Transverse colon (tissue), 4 donors: ENCODE results near the gene PCDHGB4.

ENCODE experiments used
- CTCF ChIP-seq, 5 experiments: fragments of 200-600 bp in 3 of 5; fragments of 450-650 bp in 2 of 5; sonication (generic) in 3 of 5; IDR thresholded peaks; 1 replicate in 2 of 5; 2 replicates in 3 of 5; pipeline ENCODE4 v1.5.1; 2016 to 2017; ENCODE audit warnings: antibody characterized with exemption in 5 of 5, inconsistent platforms in 3 of 5, mild to moderate bottlenecking in 2 of 5, moderate library complexity in 1 of 5
- POLR2A ChIP-seq: fragments of 450-650 bp; IDR thresholded peaks from one replicate; pipeline ENCODE4 v1.6.1; 2016; ENCODE audit warnings: antibody characterized with exemption, mild to moderate bottlenecking, moderate library complexity
- POLR2AphosphoS5 ChIP-seq, 3 donors: sonication (generic); formaldehyde crosslinking; IDR thresholded peaks; one replicate each; pipeline ENCODE4 v1.6.1; 2016; ENCODE audit warnings: antibody characterized with exemption in 3 of 3

DNA sequence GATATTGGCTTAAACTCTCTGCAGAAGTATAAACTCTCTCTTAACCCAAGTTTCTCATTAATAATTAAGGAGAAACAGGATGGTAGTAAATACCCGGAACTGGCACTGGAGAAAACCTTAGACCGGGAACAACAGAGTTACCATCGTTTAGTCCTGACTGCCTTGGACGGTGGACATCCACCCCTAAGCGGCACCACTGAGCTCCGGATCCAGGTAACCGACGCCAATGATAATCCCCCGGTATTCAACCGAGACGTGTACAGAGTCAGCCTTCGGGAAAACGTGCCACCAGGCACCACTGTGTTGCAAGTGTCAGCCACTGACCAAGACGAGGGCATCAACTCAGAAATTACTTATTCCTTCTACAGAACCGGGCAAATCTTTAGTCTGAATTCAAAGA, 11.1 kb downstream of the PCDHGB4 start:
- no peak for TF ChIP-seq CTCF (IDR thresholded peaks at IDR 0.05)
- TF ChIP-seq POLR2A = no peak
- TF ChIP-seq POLR2AphosphoS5 (IDR thresholded peaks at IDR 0.05) = no peak
